B cell (primary cell): ENCODE measurements around the gene PNKP. TPM values are rescaled to one million over a fixed set of nuclear protein-coding genes. Genes with fewer than 3 reads are reported as not detected.
A peak's percentile ranks its signal among the peaks of the same experiment; 100 is the strongest.

Experiments used
- ATAC-seq: fragments of 200-7000 bp; cut with Tn5 transposase; one replicate; pipeline ENCODE4 v1.10.0; 2021; ENCODE audit warnings: low read depth, mild to moderate bottlenecking, moderate number of reproducible peaks, moderate library complexity
- CTCF ChIA-PET: fragments of 350-600 bp; sonication (Branson Sonifier 250); formaldehyde crosslinking; loops from one replicate; lab custom pipeline; 2021; ENCODE audit warnings: antibody characterized with exemption, inconsistent platforms; lab: Charles Lee
- POLR2A ChIA-PET: fragments of 350-600 bp; sonication (Branson Sonifier 250); formaldehyde crosslinking; loops from one replicate; lab custom pipeline; 2021; ENCODE audit warnings: antibody characterized with exemption; lab: Charles Lee
- DNase-seq: peaks from one replicate; pipeline ENCODE4 v3.0.0; 2013
- H2AFZ ChIP-seq: 2 replicates; pipeline ENCODE4 v1.6.1; 2012; ENCODE audit warnings: mild to moderate bottlenecking, low read depth, low read length; ENCODE audit not compliant: insufficient read depth, poor library complexity, severe bottlenecking
- H3K27ac ChIP-seq, 2 donors: 1 replicate in 1 of 2; 2 replicates in 1 of 2; pipeline ENCODE4 v1.5.1; 2012 to 2013; ENCODE audit warnings: low read length in 2 of 2, mild to moderate bottlenecking in 2 of 2, moderate library complexity in 1 of 2
- H3K27me3 ChIP-seq, 4 experiments: fragments of 200-600 bp in 1 of 4; sonication (generic) in 1 of 4; replicated peaks in 1 of 4; 1 replicate in 2 of 4; 2 replicates in 2 of 4; pipeline versions ENCODE4 v1.6.1 to v1.7.0; 2013 to 2016; ENCODE audit warnings: low read length in 3 of 4, mild to moderate bottlenecking in 2 of 4, mixed read lengths in 1 of 4, moderate library complexity in 1 of 4; ENCODE audit not compliant: insufficient read depth in 4 of 4, control insufficient read depth in 3 of 4; ENCODE audit errors: control extremely low read depth in 1 of 4
- H3K36me3 ChIP-seq, 2 experiments: replicated peaks in 1 of 2; 1 replicate in 1 of 2; 2 replicates in 1 of 2; pipeline versions ENCODE4 v1.6.1 to v1.7.1; 2013; ENCODE audit warnings: low read length in 1 of 2; ENCODE audit not compliant: insufficient read depth in 2 of 2, control insufficient read depth in 1 of 2; ENCODE audit errors: control extremely low read depth in 1 of 2, extremely low read depth in 1 of 2
- H3K4me1 ChIP-seq, 2 donors: fragments of 200-600 bp in 1 of 2; sonication (generic) in 1 of 2; 1 replicate in 1 of 2; 2 replicates in 1 of 2; pipeline versions ENCODE4 v1.5.1 to v1.6.1; 2013 to 2017; ENCODE audit warnings: low read length in 2 of 2; ENCODE audit not compliant: control insufficient read depth in 2 of 2, insufficient read depth in 2 of 2
- H3K4me2 ChIP-seq: replicated peaks from 2 replicates; pipeline ENCODE3; 2012; ENCODE audit warnings: mild to moderate bottlenecking, low read depth, low read length; ENCODE audit not compliant: poor library complexity, severe bottlenecking
- H3K4me3 ChIP-seq, 5 experiments: fragments of 200-600 bp in 1 of 5; sonication (generic) in 1 of 5; 1 replicate in 3 of 5; 2 replicates in 2 of 5; pipeline versions ENCODE4 v1.5.1 to v1.7.0; 2011 to 2016; ENCODE audit warnings: low read length in 4 of 5, mild to moderate bottlenecking in 4 of 5, low read depth in 2 of 5, control low read depth in 1 of 5, moderate library complexity in 1 of 5; ENCODE audit not compliant: insufficient read depth in 1 of 5; ENCODE audit errors: control extremely low read depth in 1 of 5, extremely low read depth in 1 of 5
- H3K79me2 ChIP-seq: fragments of 200-600 bp; sonication (generic); one replicate; pipeline ENCODE4 v1.6.0; 2016; ENCODE audit warnings: low read length; ENCODE audit not compliant: control insufficient read depth, insufficient read depth
- H3K9ac ChIP-seq: fragments of 200-600 bp; sonication (generic); 2 replicates; pipeline ENCODE4 v1.6.1; 2017; ENCODE audit warnings: mild to moderate bottlenecking, low read length, moderate library complexity
- H3K9me3 ChIP-seq, 3 donors: one replicate each; pipeline versions ENCODE4 v1.6.1 to v1.7.1; 2013; ENCODE audit warnings: low read length in 2 of 3; ENCODE audit not compliant: control insufficient read depth in 2 of 3, insufficient read depth in 1 of 3; ENCODE audit errors: control extremely low read depth in 1 of 3
- H4K20me1 ChIP-seq: 2 replicates; pipeline ENCODE4 v1.6.0; 2012; ENCODE audit warnings: mild to moderate bottlenecking, low read length; ENCODE audit not compliant: insufficient read depth, control insufficient read depth, poor library complexity, severe bottlenecking
- H3K27ac Mint-ChIP-seq: one replicate; pipeline ENCODE4 v1.8.0; 2021; ENCODE audit warnings: mixed read lengths
- H3K27me3 Mint-ChIP-seq: one replicate; pipeline ENCODE4 v1.8.0; 2021; ENCODE audit warnings: mixed read lengths
- H3K4me1 Mint-ChIP-seq: one replicate; pipeline ENCODE4 v1.8.0; 2021; ENCODE audit warnings: mixed read lengths
- H3K4me3 Mint-ChIP-seq: one replicate; pipeline ENCODE4 v1.8.0; 2021; ENCODE audit warnings: mixed read lengths
- H3K9me3 Mint-ChIP-seq: one replicate; pipeline ENCODE4 v1.8.0; 2022; ENCODE audit warnings: mixed read lengths; ENCODE audit not compliant: insufficient read depth
- EZH2 ChIP-seq: IDR thresholded peaks from 2 replicates; pipeline ENCODE4 v1.6.1; 2012; ENCODE audit warnings: borderline replicate concordance, low read depth, mild to moderate bottlenecking, moderate library complexity, low read length; ENCODE audit not compliant: insufficient read depth, poor library complexity, severe bottlenecking
- WGBS: methylation state at CpG from one replicate; pipeline ENCODE4 v1.1.5; 2013; ENCODE audit warnings: missing lambda C conversion rate; ENCODE audit not compliant: insufficient coverage; 5-methylcytosine and 5-hydroxymethylcytosine counted together
- intact Hi-C: fragments of 100-400 bp; cut with micrococcal nuclease; formaldehyde crosslinking; loops from one replicate; pipeline ENCODE4 v1.10.0; 2022
- polyA plus RNA-seq: library from polyadenylated mRNA; depleted of rRNA; stranded (reverse); fragments of >200 nt; gene quantifications from 2 replicates; pipeline ENCODE4 v1.2.3, GENCODE V29; 2012
- total RNA-seq, 2 donors: library from RNA; stranded (reverse); fragments of 120-200 nt in 1 of 2; gene quantifications; 1 replicate in 1 of 2; 2 replicates in 1 of 2; pipeline versions ENCODE4 v1.2.3 to v1.2.4, GENCODE V29; 2013 to 2022
- TF ChIP-seq, protein P1 (sequence below): fragments of 200-600 bp; IDR thresholded peaks from one replicate; pipeline ENCODE4 v1.8.0; 2022; ENCODE audit warnings: antibody characterized with exemption, mild to moderate bottlenecking

Gene PNKP
- total and polyA plus RNA-seq, 2 donors (not counting 1 experiment from before 2014, with no cell fraction given) = 173 to 274 TPM

- H3K27ac Mint-ChIP-seq = peak overlapping the region; percentile 15
- Histone ChIP-seq H3K9ac (no peak overlapping the region), H3K4me3 (no peak overlapping the region), H3K4me2 (no peak overlapping the region), H2AFZ (no peak overlapping the region), H3K4me1 (peaks cover 0 to 3% of the 10 kb centered on the region in 2 donors), H3K27me3 (no peaks in the 10 kb centered on the region), H3K27ac (no peak overlapping the region), H3K9me3 (no peaks in the 10 kb centered on the region), H4K20me1 (no peaks in the 10 kb centered on the region), H3K36me3 (peaks cover 0 to 73% of the 10 kb centered on the region in 2 experiments), H3K79me2 (no peaks in the 10 kb centered on the region)
- intact Hi-C loops = no loop called here
- ATAC-seq = no peak
- H3K9me3 Mint-ChIP-seq = no peaks in the 10 kb centered on the region
- peaks cover 3% of the 10 kb centered on the region for H3K4me1 Mint-ChIP-seq
- POLR2A ChIA-PET = no interaction called here
- H3K27me3 Mint-ChIP-seq = no peaks in the 10 kb centered on the region
- no peak for DNase-seq
- no peak overlapping the region for H3K4me3 Mint-ChIP-seq
- CTCF ChIA-PET = no interaction called here
- 98% methylated on average over 5 of the region's 5 CpGs for WGBS
- TF ChIP-seq EZH2 = no peak
- TF ChIP-seq, protein P1, sequence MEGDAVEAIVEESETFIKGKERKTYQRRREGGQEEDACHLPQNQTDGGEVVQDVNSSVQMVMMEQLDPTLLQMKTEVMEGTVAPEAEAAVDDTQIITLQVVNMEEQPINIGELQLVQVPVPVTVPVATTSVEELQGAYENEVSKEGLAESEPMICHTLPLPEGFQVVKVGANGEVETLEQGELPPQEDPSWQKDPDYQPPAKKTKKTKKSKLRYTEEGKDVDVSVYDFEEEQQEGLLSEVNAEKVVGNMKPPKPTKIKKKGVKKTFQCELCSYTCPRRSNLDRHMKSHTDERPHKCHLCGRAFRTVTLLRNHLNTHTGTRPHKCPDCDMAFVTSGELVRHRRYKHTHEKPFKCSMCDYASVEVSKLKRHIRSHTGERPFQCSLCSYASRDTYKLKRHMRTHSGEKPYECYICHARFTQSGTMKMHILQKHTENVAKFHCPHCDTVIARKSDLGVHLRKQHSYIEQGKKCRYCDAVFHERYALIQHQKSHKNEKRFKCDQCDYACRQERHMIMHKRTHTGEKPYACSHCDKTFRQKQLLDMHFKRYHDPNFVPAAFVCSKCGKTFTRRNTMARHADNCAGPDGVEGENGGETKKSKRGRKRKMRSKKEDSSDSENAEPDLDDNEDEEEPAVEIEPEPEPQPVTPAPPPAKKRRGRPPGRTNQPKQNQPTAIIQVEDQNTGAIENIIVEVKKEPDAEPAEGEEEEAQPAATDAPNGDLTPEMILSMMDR = no peak
Observed at GRCh38 chr19:49837009-49837310, 30.4 kb downstream of the PNKP start.

DNA sequence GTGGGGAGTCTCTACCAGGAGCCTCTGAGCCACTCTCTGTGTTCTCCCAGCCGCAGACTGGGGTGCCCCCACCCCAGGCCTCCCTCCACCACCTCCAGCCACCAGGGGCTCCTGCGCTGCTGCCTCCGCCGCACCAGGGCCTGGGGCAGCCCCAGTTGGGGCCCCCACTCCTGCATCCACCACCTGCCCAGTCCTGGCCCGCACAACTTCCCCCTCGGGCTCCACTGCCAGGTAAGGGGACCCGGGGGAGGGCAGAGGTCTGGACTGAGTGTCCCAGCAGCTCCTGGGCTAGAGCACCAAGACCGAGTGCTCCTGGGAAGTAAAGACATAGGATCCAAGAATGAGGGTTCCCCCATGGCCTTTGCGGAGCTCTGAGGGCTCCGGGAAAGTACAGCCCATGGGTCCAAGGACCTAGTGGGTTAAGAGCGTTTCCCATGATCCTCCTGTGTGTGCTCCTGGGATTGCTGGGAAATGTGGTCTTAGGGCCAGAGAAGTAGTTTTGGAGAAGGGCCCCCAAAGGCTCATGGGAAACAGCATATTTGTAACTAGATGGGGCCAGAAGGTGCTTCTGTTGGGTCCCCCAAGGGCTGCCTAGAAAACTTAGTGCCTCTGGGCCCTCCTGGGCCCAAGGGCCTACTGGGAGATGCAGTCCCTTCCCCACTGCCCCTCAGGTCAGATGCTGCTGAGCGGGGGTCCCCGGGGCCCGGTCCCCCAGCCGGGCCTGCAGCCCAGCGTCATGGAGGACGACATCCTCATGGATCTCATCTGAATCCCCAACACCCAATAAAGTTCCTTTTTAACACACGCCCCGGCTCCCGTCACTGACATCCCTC lies 31.0 kb downstream of the PNKP start:
- Histone ChIP-seq H3K27me3 (no peaks in the 10 kb centered on the region), H4K20me1 (peaks cover 2% of the 10 kb centered on the region), H3K9me3 (no peaks in the 10 kb centered on the region), H3K27ac (no peak overlapping the region), H3K4me2 (no peak overlapping the region), H3K4me3 (no peak overlapping the region), H3K4me1 (no peaks in the 10 kb centered on the region), H2AFZ (no peak overlapping the region), H3K79me2 (peaks cover 2% of the 10 kb centered on the region), H3K36me3 (peaks cover 0 to 79% of the 10 kb centered on the region in 2 experiments), H3K9ac (no peak overlapping the region)
- Mint-ChIP-seq H3K9me3 (no peaks in the 10 kb centered on the region), H3K27ac (no peak overlapping the region), H3K4me3 (no peak overlapping the region), H3K27me3 (no peaks in the 10 kb centered on the region), H3K4me1 (peaks cover 2% of the 10 kb centered on the region)
- ChIA-PET POLR2A (no interaction called here), CTCF (interaction anchor here (0.8 kb wide), 1 partner anchor 762 kb away, joined by 3 read pairs; no protein-coding TSS in a partner anchor)
- ATAC-seq = no peak
- intact Hi-C loops = no loop called here
- no peak for TF ChIP-seq EZH2
- TF ChIP-seq, protein P1 = no peak
- no peak for DNase-seq
- WGBS = 97% methylated on average over 19 of the region's 20 CpGs
